ENCODE results near the gene THEM5. TPM values are rescaled to one million over a fixed set of nuclear protein-coding genes. Genes with fewer than 3 reads are reported as not detected.

THEM5 gene
- total and polyA plus RNA-seq, 10 of the 15 experiments (the other 5 are each of a cell fraction or from before 2014, with no cell fraction given), result 0.16 TPM; not detected in 9

DNA sequence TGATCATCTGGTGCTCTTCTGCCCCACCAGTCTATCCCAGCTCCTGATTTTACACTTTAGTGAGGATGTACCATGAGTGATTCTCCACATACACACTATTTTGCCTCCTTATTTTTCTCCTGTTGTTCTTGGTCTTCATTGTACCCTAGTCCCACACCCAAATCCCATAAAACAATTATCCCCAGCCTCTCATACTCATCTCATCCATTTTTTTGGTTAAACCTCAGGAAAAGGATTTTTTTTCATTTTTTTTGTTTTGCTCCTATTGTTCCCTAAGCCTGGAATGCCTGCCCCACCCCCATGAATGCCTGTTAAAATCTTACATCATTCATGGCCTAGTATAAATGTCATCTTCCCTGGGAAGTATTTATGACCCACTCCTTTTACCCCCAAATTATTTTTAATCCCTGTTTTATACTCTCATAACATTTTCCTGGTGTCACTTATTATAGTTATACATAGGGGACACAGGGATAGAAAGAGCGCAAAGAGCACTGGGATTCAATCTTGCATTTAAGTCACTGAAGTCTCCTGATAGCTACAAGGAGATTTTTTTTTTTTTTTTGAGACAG is 43.4 kb downstream of the THEM5 start (continued):
- TF ChIP-seq, protein P1, sequence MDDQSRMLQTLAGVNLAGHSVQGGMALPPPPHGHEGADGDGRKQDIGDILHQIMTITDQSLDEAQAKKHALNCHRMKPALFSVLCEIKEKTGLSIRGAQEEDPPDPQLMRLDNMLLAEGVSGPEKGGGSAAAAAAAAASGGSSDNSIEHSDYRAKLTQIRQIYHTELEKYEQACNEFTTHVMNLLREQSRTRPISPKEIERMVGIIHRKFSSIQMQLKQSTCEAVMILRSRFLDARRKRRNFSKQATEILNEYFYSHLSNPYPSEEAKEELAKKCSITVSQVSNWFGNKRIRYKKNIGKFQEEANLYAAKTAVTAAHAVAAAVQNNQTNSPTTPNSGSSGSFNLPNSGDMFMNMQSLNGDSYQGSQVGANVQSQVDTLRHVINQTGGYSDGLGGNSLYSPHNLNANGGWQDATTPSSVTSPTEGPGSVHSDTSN (IDR thresholded peaks at IDR 0.05; ENCODE audit: insufficient replicate concordance, low read depth, low read length), result no peak
- TF ChIP-seq NFXL1 (IDR thresholded peaks at IDR 0.05; ENCODE audit: borderline replicate concordance) (no peak), BCLAF1 (IDR thresholded peaks at IDR 0.05) (no peak), ESRRA (IDR thresholded peaks at IDR 0.05; ENCODE audit: low read length) (no peak), CUX1 (IDR thresholded peaks at IDR 0.05; ENCODE audit: insufficient replicate concordance, low read depth, low read length) (no peak), MEF2B (IDR thresholded peaks at IDR 0.05; ENCODE audit: partially characterized antibody, poor library complexity, severe bottlenecking) (no peak)

All from GM12878 (cell line).